Upper lobe of right lung (tissue), 1 donor: Measurements from ENCODE around the gene TRABD2B. TPM values are rescaled to one million over a fixed set of nuclear protein-coding genes. Genes with fewer than 3 reads are reported as not detected.

Experiments used
- ATAC-seq: fragments of 200-7000 bp; cut with Tn5 transposase; one replicate; pipeline ENCODE4 v1.9.1; 2020; ENCODE audit warnings: mild to moderate bottlenecking, moderate library complexity
- DNase-seq: peaks from one replicate; pipeline ENCODE4 v3.0.0-alpha.2; 2020
- H3K27ac ChIP-seq: fragments of 200-600 bp; one replicate; pipeline ENCODE4 v1.8.0; 2022
- H3K27me3 ChIP-seq: fragments of 200-600 bp; one replicate; pipeline ENCODE4 v1.8.0; 2022; ENCODE audit warnings: mild to moderate bottlenecking
- H3K36me3 ChIP-seq: fragments of 200-600 bp; one replicate; pipeline ENCODE4 v1.8.0; 2022
- H3K4me1 ChIP-seq: fragments of 200-600 bp; one replicate; pipeline ENCODE4 v1.8.0; 2022
- H3K4me3 ChIP-seq: fragments of 200-600 bp; one replicate; pipeline ENCODE4 v1.8.0; 2022; ENCODE audit warnings: mild to moderate bottlenecking
- H3K9me3 ChIP-seq: fragments of 200-600 bp; one replicate; pipeline ENCODE4 v1.8.0; 2022
- CTCF ChIP-seq: fragments of 200-600 bp; IDR thresholded peaks from one replicate; pipeline ENCODE4 v1.8.0; 2022; ENCODE audit warnings: antibody characterized with exemption
- intact Hi-C: fragments of 100-400 bp; cut with DNase I; formaldehyde crosslinking; loops from one replicate; pipeline ENCODE4 v1.11.0; 2022
- total RNA-seq: library from RNA; stranded (reverse); fragmentation: NEBNext Ultra II Directional; extraction: Animal tissue kit (Norgen Biotek cat#: 25700); gene quantifications from one replicate; pipeline ENCODE4 v1.2.1, GENCODE V29; 2021
- donor health status: DM: no; HTN: yes; CAD: no; lungs with severe emphysema.

The TRABD2B gene
- total RNA-seq, 1 donor from 2014 or later = 1.2 TPM

GRCh38 chr1:47757226-47757975 lies 239.8 kb downstream of the TRABD2B start:
- ATAC-seq (no peak), DNase-seq (no peak)
- Histone ChIP-seq H3K4me1 (peaks cover under 1% of the 10 kb centered on the region), H3K4me3 (no peak overlapping the region), H3K36me3 (no peaks in the 10 kb centered on the region), H3K27me3 (no peaks in the 10 kb centered on the region), H3K27ac (no peak overlapping the region), H3K9me3 (no peaks in the 10 kb centered on the region)
- TF ChIP-seq CTCF = no peak
- intact Hi-C loops = no loop called here

GRCh38 chr1:47756411-47756810 lies 240.8 kb downstream of the TRABD2B start:
- DNase-seq = no peak
- TF ChIP-seq CTCF = no peak
- intact Hi-C loops = no loop called here

GRCh38 chr1:47756006-47756405 lies 241.2 kb downstream of the TRABD2B start:
- TF ChIP-seq CTCF = no peak
- DNase-seq (no peak), ATAC-seq (no peak)
- no peak overlapping the region for H3K27ac ChIP-seq
- intact Hi-C loops = no loop called here
- H3K27me3 ChIP-seq = no peaks in the 10 kb centered on the region
- no peaks in the 10 kb centered on the region for H3K9me3 ChIP-seq
- H3K4me1 ChIP-seq = peaks cover 10% of the 10 kb centered on the region
- H3K36me3 ChIP-seq = no peaks in the 10 kb centered on the region
- no peak overlapping the region for H3K4me3 ChIP-seq

More at GRCh38 chr1:47756411-47756810, 240.8 kb downstream of the TRABD2B start:
- Histone ChIP-seq H3K4me1 (peaks cover 10% of the 10 kb centered on the region), H3K36me3 (no peaks in the 10 kb centered on the region), H3K27ac (no peak overlapping the region), H3K27me3 (no peaks in the 10 kb centered on the region), H3K4me3 (no peak overlapping the region), H3K9me3 (no peaks in the 10 kb centered on the region)
- ATAC-seq = no peak

DNA sequence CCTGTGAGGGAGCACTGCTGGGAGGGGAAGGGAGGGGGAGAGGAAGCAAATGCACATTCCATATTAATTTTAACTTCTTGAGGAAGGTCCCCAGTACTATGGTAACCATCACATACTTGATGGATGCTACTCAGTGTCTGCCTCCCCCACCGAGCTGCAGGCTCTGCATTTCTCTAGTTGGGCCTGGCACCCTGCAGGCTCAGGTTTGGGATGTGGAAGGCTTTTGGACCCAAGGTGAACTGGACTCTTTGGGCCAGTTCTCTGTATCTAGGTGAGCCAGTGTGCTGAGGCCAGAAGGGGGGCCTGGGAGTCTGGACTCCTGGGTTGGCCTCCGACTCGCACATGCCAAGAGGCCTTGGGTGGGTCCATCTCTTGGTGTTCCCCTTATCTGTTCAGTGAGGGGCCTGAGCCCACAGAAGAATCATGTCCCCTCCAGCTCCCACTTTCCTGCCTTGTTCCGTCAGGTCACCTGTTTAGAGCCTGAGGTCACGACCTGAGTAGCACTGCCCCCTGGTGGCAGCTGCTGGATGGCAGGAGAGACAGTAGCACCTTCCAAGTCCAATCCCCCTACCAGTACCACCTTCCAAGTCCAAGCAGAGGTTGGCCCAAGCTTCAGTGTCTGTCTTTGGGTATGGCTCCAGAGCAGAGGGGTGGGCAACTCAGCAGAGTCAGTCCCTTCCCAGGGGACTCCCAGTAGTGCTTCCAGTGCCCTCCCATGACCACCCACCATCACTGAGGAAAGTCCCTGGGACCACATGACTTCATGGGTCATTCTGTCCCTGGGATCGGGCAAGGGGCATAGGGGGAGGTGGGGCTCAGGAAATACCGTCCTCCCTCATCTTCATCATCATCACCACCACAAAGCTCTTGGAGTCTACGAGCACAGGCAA lies 241.8 kb downstream of the TRABD2B start:
- intact Hi-C loops = no loop called here
- H3K27ac ChIP-seq = no peak overlapping the region
- ATAC-seq = peak; percentile 49
- no peaks in the 10 kb centered on the region for H3K27me3 ChIP-seq
- TF ChIP-seq CTCF = peak; percentile 52
- no peak for DNase-seq
- peaks cover 10% of the 10 kb centered on the region for H3K4me1 ChIP-seq
- no peaks in the 10 kb centered on the region for H3K9me3 ChIP-seq
- no peak overlapping the region for H3K4me3 ChIP-seq
- no peaks in the 10 kb centered on the region for H3K36me3 ChIP-seq

- peaks cover 10% of the 10 kb centered on the region for H3K4me1 ChIP-seq
- H3K27me3 ChIP-seq = no peaks in the 10 kb centered on the region
- H3K27ac ChIP-seq = no peak overlapping the region
- DNase-seq (no peak), ATAC-seq (no peak)
- no peaks in the 10 kb centered on the region for H3K9me3 ChIP-seq
- H3K36me3 ChIP-seq = no peaks in the 10 kb centered on the region
- no peak for TF ChIP-seq CTCF
- H3K4me3 ChIP-seq = no peak overlapping the region
- intact Hi-C loops = no loop called here
These were observed 243.0 kb downstream of the TRABD2B start for GRCh38 chr1:47754221-47754620.
